ENCODE measurements around the gene CXCL8. TPM values are rescaled to one million over a fixed set of nuclear protein-coding genes. Genes with fewer than 3 reads are reported as not detected.

Gene CXCL8
- total and polyA plus RNA-seq, 9 of the 15 experiments (the other 6 are each of a cell fraction or from before 2014, with no cell fraction given): 1.6 to 7.7 (median 3.3) TPM

DNA sequence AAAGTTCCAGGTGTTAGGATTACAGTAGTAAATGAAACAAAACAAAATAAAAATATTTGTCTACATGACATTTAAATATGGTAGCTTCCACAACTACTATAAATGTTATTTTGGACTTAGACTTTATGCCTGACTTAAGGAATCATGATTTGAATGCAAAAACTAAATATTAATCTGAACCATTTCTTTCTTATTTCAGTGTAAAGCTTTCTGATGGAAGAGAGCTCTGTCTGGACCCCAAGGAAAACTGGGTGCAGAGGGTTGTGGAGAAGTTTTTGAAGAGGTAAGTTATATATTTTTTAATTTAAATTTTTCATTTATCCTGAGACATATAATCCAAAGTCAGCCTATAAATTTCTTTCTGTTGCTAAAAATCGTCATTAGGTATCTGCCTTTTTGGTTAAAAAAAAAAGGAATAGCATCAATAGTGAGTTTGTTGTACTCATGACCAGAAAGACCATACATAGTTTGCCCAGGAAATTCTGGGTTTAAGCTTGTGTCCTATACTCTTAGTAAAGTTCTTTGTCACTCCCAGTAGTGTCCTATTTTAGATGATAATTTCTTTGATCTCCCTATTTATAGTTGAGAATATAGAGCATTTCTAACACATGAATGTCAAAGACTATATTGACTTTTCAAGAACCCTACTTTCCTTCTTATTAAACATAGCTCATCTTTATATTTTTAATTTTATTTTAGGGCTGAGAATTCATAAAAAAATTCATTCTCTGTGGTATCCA is 1.6 kb downstream of the CXCL8 start:
- ATAC-seq: no peak
- CTCF ChIA-PET (ENCODE audit: low intra/inter-chr PET ratio): no interaction called here

DNA sequence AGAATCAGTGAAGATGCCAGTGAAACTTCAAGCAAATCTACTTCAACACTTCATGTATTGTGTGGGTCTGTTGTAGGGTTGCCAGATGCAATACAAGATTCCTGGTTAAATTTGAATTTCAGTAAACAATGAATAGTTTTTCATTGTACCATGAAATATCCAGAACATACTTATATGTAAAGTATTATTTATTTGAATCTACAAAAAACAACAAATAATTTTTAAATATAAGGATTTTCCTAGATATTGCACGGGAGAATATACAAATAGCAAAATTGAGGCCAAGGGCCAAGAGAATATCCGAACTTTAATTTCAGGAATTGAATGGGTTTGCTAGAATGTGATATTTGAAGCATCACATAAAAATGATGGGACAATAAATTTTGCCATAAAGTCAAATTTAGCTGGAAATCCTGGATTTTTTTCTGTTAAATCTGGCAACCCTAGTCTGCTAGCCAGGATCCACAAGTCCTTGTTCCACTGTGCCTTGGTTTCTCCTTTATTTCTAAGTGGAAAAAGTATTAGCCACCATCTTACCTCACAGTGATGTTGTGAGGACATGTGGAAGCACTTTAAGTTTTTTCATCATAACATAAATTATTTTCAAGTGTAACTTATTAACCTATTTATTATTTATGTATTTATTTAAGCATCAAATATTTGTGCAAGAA is 2.3 kb downstream of the CXCL8 start:
- no peaks in the 10 kb centered on the region for H3K36me3 ChIP-seq (ENCODE audit: control insufficient read depth, insufficient read depth, low read length)
- FAIRE-seq (no peak), DNase-seq (ENCODE audit: extremely low read depth in 1 of 4, low spot score in 3 of 4) (no peak), ATAC-seq (no peak)
- no peaks in the 10 kb centered on the region for H4K20me1 ChIP-seq (replicated peaks; ENCODE audit: control insufficient read depth, insufficient read depth, low read length)
- H3K9ac ChIP-seq (ENCODE audit: insufficient read depth in 1 of 2, low read depth in 2 of 2, low read length in 2 of 2): no peak overlapping the region
- H3K9me1 ChIP-seq (ENCODE audit: control insufficient read depth, insufficient read depth, low read length): no peaks in the 10 kb centered on the region
- H3K27ac ChIP-seq (ENCODE audit: extremely low read depth, low read depth, low read length): no peak overlapping the region
- ChIA-PET POLR2A (interaction anchor here (1.2 kb wide), 1 partner anchor 54 kb away, joined by 3 read pairs; no protein-coding TSS in a partner anchor), CTCF (ENCODE audit: low intra/inter-chr PET ratio) (no interaction called here)
- no TSS peak for BruUV-seq (replicated peaks)
- no peaks in the 10 kb centered on the region for H3K27me3 ChIP-seq (ENCODE audit: control insufficient read depth in 2 of 2, insufficient read depth in 2 of 2, low read length in 2 of 2)
- no peak overlapping the region for H3K4me3 ChIP-seq
- no peaks in the 10 kb centered on the region for H3K79me2 ChIP-seq (ENCODE audit: control insufficient read depth, insufficient read depth, low read length)
- 83% methylated on average over 2 of the region's 2 CpGs for WGBS (ENCODE audit: insufficient coverage, low coverage, missing lambda C conversion rate)
- intact Hi-C loops (cut with micrococcal nuclease): no loop called here
- no peak overlapping the region for H3K4me2 ChIP-seq (ENCODE audit: insufficient read depth, low read length)
- in situ Hi-C loops (cut with MboI): no loop called here
- no peaks in the 10 kb centered on the region for H3K9me3 ChIP-seq (replicated peaks; ENCODE audit: control insufficient read depth, insufficient read depth, low read depth, low read length)
- H2AFZ ChIP-seq (ENCODE audit: low read depth, low read length): no peak overlapping the region
- H3K4me1 ChIP-seq (replicated peaks in 1 of 2; ENCODE audit: control insufficient read depth in 2 of 2, insufficient read depth in 2 of 2, low read length in 2 of 2): peaks cover 0 to 14% of the 10 kb centered on the region in 2 experiments; a peak in 3 of 5 replicates
- TF ChIP-seq, protein P1, sequence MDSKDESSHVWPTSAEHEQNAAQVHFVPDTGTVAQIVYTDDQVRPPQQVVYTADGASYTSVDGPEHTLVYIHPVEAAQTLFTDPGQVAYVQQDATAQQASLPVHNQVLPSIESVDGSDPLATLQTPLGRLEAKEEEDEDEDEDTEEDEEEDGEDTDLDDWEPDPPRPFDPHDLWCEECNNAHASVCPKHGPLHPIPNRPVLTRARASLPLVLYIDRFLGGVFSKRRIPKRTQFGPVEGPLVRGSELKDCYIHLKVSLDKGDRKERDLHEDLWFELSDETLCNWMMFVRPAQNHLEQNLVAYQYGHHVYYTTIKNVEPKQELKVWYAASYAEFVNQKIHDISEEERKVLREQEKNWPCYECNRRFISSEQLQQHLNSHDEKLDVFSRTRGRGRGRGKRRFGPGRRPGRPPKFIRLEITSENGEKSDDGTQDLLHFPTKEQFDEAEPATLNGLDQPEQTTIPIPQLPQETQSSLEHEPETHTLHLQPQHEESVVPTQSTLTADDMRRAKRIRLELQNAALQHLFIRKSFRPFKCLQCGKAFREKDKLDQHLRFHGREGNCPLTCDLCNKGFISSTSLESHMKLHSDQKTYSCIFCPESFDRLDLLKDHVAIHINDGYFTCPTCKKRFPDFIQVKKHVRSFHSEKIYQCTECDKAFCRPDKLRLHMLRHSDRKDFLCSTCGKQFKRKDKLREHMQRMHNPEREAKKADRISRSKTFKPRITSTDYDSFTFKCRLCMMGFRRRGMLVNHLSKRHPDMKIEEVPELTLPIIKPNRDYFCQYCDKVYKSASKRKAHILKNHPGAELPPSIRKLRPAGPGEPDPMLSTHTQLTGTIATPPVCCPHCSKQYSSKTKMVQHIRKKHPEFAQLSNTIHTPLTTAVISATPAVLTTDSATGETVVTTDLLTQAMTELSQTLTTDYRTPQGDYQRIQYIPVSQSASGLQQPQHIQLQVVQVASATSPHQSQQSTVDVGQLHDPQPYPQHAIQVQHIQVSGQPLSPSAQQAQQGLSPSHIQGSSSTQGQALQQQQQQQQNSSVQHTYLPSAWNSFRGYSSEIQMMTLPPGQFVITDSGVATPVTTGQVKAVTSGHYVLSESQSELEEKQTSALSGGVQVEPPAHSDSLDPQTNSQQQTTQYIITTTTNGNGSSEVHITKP (IDR thresholded peaks at IDR 0.05; ENCODE audit: partially characterized antibody): no peak
- TF ChIP-seq, protein P2, sequence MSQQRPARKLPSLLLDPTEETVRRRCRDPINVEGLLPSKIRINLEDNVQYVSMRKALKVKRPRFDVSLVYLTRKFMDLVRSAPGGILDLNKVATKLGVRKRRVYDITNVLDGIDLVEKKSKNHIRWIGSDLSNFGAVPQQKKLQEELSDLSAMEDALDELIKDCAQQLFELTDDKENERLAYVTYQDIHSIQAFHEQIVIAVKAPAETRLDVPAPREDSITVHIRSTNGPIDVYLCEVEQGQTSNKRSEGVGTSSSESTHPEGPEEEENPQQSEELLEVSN (IDR thresholded peaks at IDR 0.05; ENCODE audit: borderline replicate concordance in 1 of 2, extremely low read depth in 1 of 2, insufficient read depth in 1 of 2, insufficient read length in 1 of 2, low read depth in 1 of 2, low read length in 1 of 2, poor library complexity in 1 of 2, severe bottlenecking in 1 of 2): no peak
- TF ChIP-seq, protein P3, sequence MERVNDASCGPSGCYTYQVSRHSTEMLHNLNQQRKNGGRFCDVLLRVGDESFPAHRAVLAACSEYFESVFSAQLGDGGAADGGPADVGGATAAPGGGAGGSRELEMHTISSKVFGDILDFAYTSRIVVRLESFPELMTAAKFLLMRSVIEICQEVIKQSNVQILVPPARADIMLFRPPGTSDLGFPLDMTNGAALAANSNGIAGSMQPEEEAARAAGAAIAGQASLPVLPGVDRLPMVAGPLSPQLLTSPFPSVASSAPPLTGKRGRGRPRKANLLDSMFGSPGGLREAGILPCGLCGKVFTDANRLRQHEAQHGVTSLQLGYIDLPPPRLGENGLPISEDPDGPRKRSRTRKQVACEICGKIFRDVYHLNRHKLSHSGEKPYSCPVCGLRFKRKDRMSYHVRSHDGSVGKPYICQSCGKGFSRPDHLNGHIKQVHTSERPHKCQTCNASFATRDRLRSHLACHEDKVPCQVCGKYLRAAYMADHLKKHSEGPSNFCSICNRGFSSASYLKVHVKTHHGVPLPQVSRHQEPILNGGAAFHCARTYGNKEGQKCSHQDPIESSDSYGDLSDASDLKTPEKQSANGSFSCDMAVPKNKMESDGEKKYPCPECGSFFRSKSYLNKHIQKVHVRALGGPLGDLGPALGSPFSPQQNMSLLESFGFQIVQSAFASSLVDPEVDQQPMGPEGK (CRISPR knock-in tag; IDR thresholded peaks at IDR 0.05; ENCODE audit: borderline replicate concordance): no peak

More for the DNA sequence above, 1.6 kb downstream of the CXCL8 start:
- 7% methylated on average over 1 of the region's 1 CpG for WGBS (ENCODE audit: insufficient coverage, low coverage, missing lambda C conversion rate)
- Histone ChIP-seq H2AFZ (ENCODE audit: low read depth, low read length) (0 out of 2 replicates have a peak overlapping the region, but pooled peaks have one; percentile 36), H3K27ac (ENCODE audit: extremely low read depth, low read depth, low read length) (no peak overlapping the region), H3K9me1 (ENCODE audit: control insufficient read depth, insufficient read depth, low read length) (no peaks in the 10 kb centered on the region), H3K4me3 (no peak overlapping the region), H3K4me2 (ENCODE audit: insufficient read depth, low read length) (no peak overlapping the region), H3K36me3 (ENCODE audit: control insufficient read depth, insufficient read depth, low read length) (no peaks in the 10 kb centered on the region), H3K4me1 (replicated peaks in 1 of 2; ENCODE audit: control insufficient read depth in 2 of 2, insufficient read depth in 2 of 2, low read length in 2 of 2) (peaks cover 0 to 14% of the 10 kb centered on the region in 2 experiments; a peak in 3 of 5 replicates), H3K79me2 (ENCODE audit: control insufficient read depth, insufficient read depth, low read length) (no peaks in the 10 kb centered on the region), H3K9me3 (replicated peaks; ENCODE audit: control insufficient read depth, insufficient read depth, low read depth, low read length) (no peaks in the 10 kb centered on the region), H4K20me1 (replicated peaks; ENCODE audit: control insufficient read depth, insufficient read depth, low read length) (no peaks in the 10 kb centered on the region), H3K27me3 (ENCODE audit: control insufficient read depth in 2 of 2, insufficient read depth in 2 of 2, low read length in 2 of 2) (no peaks in the 10 kb centered on the region), H3K9ac (ENCODE audit: insufficient read depth in 1 of 2, low read depth in 2 of 2, low read length in 2 of 2) (no peak overlapping the region)
- in situ Hi-C loops (cut with MboI) (no loop called here), intact Hi-C loops (cut with micrococcal nuclease) (no loop called here)
- DNase-seq (ENCODE audit: extremely low read depth in 1 of 4, low spot score in 3 of 4): no peak
- FAIRE-seq: no peak
- POLR2A ChIA-PET: interaction anchor here (1.2 kb wide), 1 partner anchor 54 kb away, joined by 3 read pairs; no protein-coding TSS in a partner anchor
- BruUV-seq (replicated peaks): no TSS peak
- TF ChIP-seq SMAD1 (IDR thresholded peaks at IDR 0.05; ENCODE audit: low read depth, low read length, partially characterized antibody) (peak; percentile 27), ZNF175 (CRISPR knock-in tag; IDR thresholded peaks at IDR 0.05; ENCODE audit: low read depth) (no peak)
